SH-SY5Y (cell line): ENCODE results near the gene KMT2E.

Experiments
- GATA2 ChIP-seq: IDR thresholded peaks from 2 replicates; pipeline ENCODE4 v1.6.1; 2011; ENCODE audit warnings: mild to moderate bottlenecking, low read depth, low read length
- GATA3 ChIP-seq: IDR thresholded peaks from 2 replicates; pipeline ENCODE4 v1.6.1; 2011; ENCODE audit warnings: low read depth, mild to moderate bottlenecking, low read length, moderate library complexity

DNA sequence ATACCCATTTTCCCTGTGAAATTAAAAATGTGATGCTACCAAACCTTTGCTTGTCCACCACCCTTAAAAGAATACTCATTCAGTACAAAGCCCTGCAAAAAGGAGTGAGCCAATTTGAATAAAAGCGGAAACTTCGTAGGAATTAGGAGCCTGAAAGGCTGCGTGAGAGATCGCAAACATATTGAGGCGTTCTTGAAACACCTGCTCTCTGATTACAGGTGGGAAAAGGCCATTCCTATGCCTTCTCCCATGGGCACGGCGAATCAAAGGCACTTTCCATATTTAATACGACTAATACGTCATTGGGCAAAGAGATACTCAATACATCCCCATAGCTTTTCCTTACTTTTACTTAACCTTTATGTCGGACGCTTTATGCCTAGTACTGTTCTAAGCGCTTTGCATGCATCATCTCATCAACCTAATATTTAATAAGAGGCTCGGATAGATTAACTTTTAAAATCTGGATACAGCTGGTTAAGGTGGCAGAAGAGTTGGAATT is 30.9 kb upstream of the KMT2E start:
- TF ChIP-seq GATA3 = no peak
- TF ChIP-seq GATA2 = no peak
